ENCODE data around the gene KLK14. TPM values are rescaled to one million over a fixed set of nuclear protein-coding genes. Genes with fewer than 3 reads are reported as not detected.

The KLK14 gene
- total RNA-seq, 6 experiments from 2014 or later, result 0.23 TPM; not detected in 5

DNA sequence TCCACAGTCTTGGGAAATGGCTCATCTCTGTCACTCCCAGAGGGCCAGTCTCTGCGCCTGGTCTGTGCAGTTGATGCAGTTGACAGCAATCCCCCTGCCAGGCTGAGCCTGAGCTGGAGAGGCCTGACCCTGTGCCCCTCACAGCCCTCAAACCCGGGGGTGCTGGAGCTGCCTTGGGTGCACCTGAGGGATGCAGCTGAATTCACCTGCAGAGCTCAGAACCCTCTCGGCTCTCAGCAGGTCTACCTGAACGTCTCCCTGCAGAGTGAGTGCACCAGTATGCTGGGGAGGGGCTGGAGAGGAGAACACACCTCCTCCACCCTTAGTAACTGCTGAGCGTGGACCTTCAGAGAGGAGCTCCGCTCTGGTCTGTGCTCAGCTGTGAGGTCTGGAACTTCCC, 44.3 kb upstream of the KLK14 start:
- Mint-ChIP-seq H3K27ac (no peak overlapping the region), H3K36me3 (ENCODE audit: low read depth) (no peaks in the 10 kb centered on the region)
- TF ChIP-seq CTCF (IDR thresholded peaks at IDR 0.05), result no peak

GRCh38 chr19:51125421-51126075, 42.9 kb upstream of the KLK14 start:
- no peak for TF ChIP-seq CTCF (IDR thresholded peaks at IDR 0.05)
- Mint-ChIP-seq H3K36me3 (ENCODE audit: low read depth) (no peaks in the 10 kb centered on the region), H3K9me3 (peaks cover 6% of the 10 kb centered on the region; the same call in 1 of the 2 replicates), H3K4me1 (ENCODE audit: low read depth) (no peaks in the 10 kb centered on the region; the same call in 1 of the 2 replicates), H3K4me3 (no peak overlapping the region), H3K27me3 (ENCODE audit: insufficient read depth) (peaks cover 10% of the 10 kb centered on the region), H3K27ac (no peak overlapping the region)
- DNase-seq, result no peak

More for the DNA sequence above, 44.3 kb upstream of the KLK14 start:
- no peak for DNase-seq
- H3K4me3 Mint-ChIP-seq, result no peak overlapping the region
- H3K9me3 Mint-ChIP-seq, result peaks cover 7% of the 10 kb centered on the region; the same call in 1 of the 2 replicates
- H3K4me1 Mint-ChIP-seq (ENCODE audit: low read depth), result no peaks in the 10 kb centered on the region; the same call in 1 of the 2 replicates
- peaks cover 8% of the 10 kb centered on the region for H3K27me3 Mint-ChIP-seq (ENCODE audit: insufficient read depth)

DNA sequence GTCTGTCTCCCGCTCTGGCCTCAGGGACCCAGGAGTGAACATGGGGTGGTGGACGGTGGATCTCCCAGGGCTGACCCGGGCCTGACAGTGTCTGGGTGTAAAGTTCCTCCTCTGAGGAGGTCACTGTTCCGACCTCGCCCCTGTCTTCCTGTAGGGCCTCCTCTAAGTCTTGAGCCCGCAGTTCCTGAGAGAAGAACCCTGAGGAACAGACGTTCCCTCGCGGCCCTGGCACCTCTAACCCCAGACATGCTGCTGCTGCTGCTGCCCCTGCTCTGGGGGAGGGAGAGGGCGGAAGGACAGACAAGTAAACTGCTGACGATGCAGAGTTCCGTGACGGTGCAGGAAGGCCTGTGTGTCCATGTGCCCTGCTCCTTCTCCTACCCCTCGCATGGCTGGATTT, 42.0 kb upstream of the KLK14 start, which contains the start of gene SIGLEC9:
SIGLEC9 (plus strand) TSS at position 178 of the 400 bp plus-strand sequence; CDS start at position 247, 69 bp downstream.
- no peaks in the 10 kb centered on the region for H3K36me3 Mint-ChIP-seq (ENCODE audit: low read depth)
- no peak within 1 kb of the TSS for H3K27ac Mint-ChIP-seq

GRCh38 chr19:51124216-51124615, 41.5 kb upstream of the KLK14 start:
- peaks cover 1% of the 10 kb centered on the region; the same call in 1 of the 2 replicates for H3K4me1 Mint-ChIP-seq (ENCODE audit: low read depth)

More for the DNA sequence above, 42.0 kb upstream of the KLK14 start, which contains the start of gene SIGLEC9:
- no peak within 1 kb of the TSS for H3K4me3 Mint-ChIP-seq
- H3K4me1 Mint-ChIP-seq (ENCODE audit: low read depth), result no peaks in the 10 kb centered on the region; the same call in 1 of the 2 replicates
- DNase-seq, result no peak
- H3K9me3 Mint-ChIP-seq, result peaks cover 4% of the 10 kb centered on the region; the same call in 1 of the 2 replicates
- peaks cover 12% of the 10 kb centered on the region for H3K27me3 Mint-ChIP-seq (ENCODE audit: insufficient read depth)
- no peak for TF ChIP-seq CTCF (IDR thresholded peaks at IDR 0.05)

GRCh38 chr19:51123802-51124201, 41.1 kb upstream of the KLK14 start:
- no peak overlapping the region for H3K27ac Mint-ChIP-seq
- peaks cover 4% of the 10 kb centered on the region; the same call in 1 of the 2 replicates for H3K9me3 Mint-ChIP-seq
- peaks cover 5% of the 10 kb centered on the region; the same call in 1 of the 2 replicates for H3K4me1 Mint-ChIP-seq (ENCODE audit: low read depth)
- H3K36me3 Mint-ChIP-seq (ENCODE audit: low read depth), result no peaks in the 10 kb centered on the region
- DNase-seq, result no peak
- no peak for TF ChIP-seq CTCF (IDR thresholded peaks at IDR 0.05)
- H3K4me3 Mint-ChIP-seq, result no peak overlapping the region
- peaks cover 12% of the 10 kb centered on the region for H3K27me3 Mint-ChIP-seq (ENCODE audit: insufficient read depth)

More at GRCh38 chr19:51124216-51124615, 41.5 kb upstream of the KLK14 start:
- no peak overlapping the region for H3K4me3 Mint-ChIP-seq
- H3K36me3 Mint-ChIP-seq (ENCODE audit: low read depth), result no peaks in the 10 kb centered on the region
- H3K27me3 Mint-ChIP-seq (ENCODE audit: insufficient read depth), result peaks cover 11% of the 10 kb centered on the region
- H3K27ac Mint-ChIP-seq, result no peak overlapping the region
- DNase-seq, result no peak
- peaks cover 4% of the 10 kb centered on the region; the same call in 1 of the 2 replicates for H3K9me3 Mint-ChIP-seq
- no peak for TF ChIP-seq CTCF (IDR thresholded peaks at IDR 0.05)

Measured in HFFc6 (cell line).